B cell (primary cell): ENCODE measurements around the gene CCDC170. TPM values are rescaled to one million over a fixed set of nuclear protein-coding genes. Genes with fewer than 3 reads are reported as not detected.

Experiments
- ATAC-seq: fragments of 200-7000 bp; cut with Tn5 transposase; one replicate; pipeline ENCODE4 v1.10.0; 2021; ENCODE audit warnings: low read depth, mild to moderate bottlenecking, moderate number of reproducible peaks, moderate library complexity
- CTCF ChIA-PET: fragments of 350-600 bp; sonication (Branson Sonifier 250); formaldehyde crosslinking; loops from one replicate; lab custom pipeline; 2021; ENCODE audit warnings: antibody characterized with exemption, inconsistent platforms; lab: Charles Lee
- POLR2A ChIA-PET: fragments of 350-600 bp; sonication (Branson Sonifier 250); formaldehyde crosslinking; loops from one replicate; lab custom pipeline; 2021; ENCODE audit warnings: antibody characterized with exemption; lab: Charles Lee
- DNase-seq: peaks from one replicate; pipeline ENCODE4 v3.0.0; 2013
- H2AFZ ChIP-seq: 2 replicates; pipeline ENCODE4 v1.6.1; 2012; ENCODE audit warnings: mild to moderate bottlenecking, low read depth, low read length; ENCODE audit not compliant: insufficient read depth, poor library complexity, severe bottlenecking
- H3K27ac ChIP-seq, 2 donors: 1 replicate in 1 of 2; 2 replicates in 1 of 2; pipeline ENCODE4 v1.5.1; 2012 to 2013; ENCODE audit warnings: low read length in 2 of 2, mild to moderate bottlenecking in 2 of 2, moderate library complexity in 1 of 2
- H3K27me3 ChIP-seq, 4 experiments: fragments of 200-600 bp in 1 of 4; sonication (generic) in 1 of 4; replicated peaks in 1 of 4; 1 replicate in 2 of 4; 2 replicates in 2 of 4; pipeline versions ENCODE4 v1.6.1 to v1.7.0; 2013 to 2016; ENCODE audit warnings: low read length in 3 of 4, mild to moderate bottlenecking in 2 of 4, mixed read lengths in 1 of 4, moderate library complexity in 1 of 4; ENCODE audit not compliant: insufficient read depth in 4 of 4, control insufficient read depth in 3 of 4; ENCODE audit errors: control extremely low read depth in 1 of 4
- H3K36me3 ChIP-seq, 2 experiments: replicated peaks in 1 of 2; 1 replicate in 1 of 2; 2 replicates in 1 of 2; pipeline versions ENCODE4 v1.6.1 to v1.7.1; 2013; ENCODE audit warnings: low read length in 1 of 2; ENCODE audit not compliant: insufficient read depth in 2 of 2, control insufficient read depth in 1 of 2; ENCODE audit errors: control extremely low read depth in 1 of 2, extremely low read depth in 1 of 2
- H3K4me1 ChIP-seq, 2 donors: fragments of 200-600 bp in 1 of 2; sonication (generic) in 1 of 2; 1 replicate in 1 of 2; 2 replicates in 1 of 2; pipeline versions ENCODE4 v1.5.1 to v1.6.1; 2013 to 2017; ENCODE audit warnings: low read length in 2 of 2; ENCODE audit not compliant: control insufficient read depth in 2 of 2, insufficient read depth in 2 of 2
- H3K4me2 ChIP-seq: replicated peaks from 2 replicates; pipeline ENCODE3; 2012; ENCODE audit warnings: mild to moderate bottlenecking, low read depth, low read length; ENCODE audit not compliant: poor library complexity, severe bottlenecking
- H3K4me3 ChIP-seq, 5 experiments: fragments of 200-600 bp in 1 of 5; sonication (generic) in 1 of 5; 1 replicate in 3 of 5; 2 replicates in 2 of 5; pipeline versions ENCODE4 v1.5.1 to v1.7.0; 2011 to 2016; ENCODE audit warnings: low read length in 4 of 5, mild to moderate bottlenecking in 4 of 5, low read depth in 2 of 5, control low read depth in 1 of 5, moderate library complexity in 1 of 5; ENCODE audit not compliant: insufficient read depth in 1 of 5; ENCODE audit errors: control extremely low read depth in 1 of 5, extremely low read depth in 1 of 5
- H3K79me2 ChIP-seq: fragments of 200-600 bp; sonication (generic); one replicate; pipeline ENCODE4 v1.6.0; 2016; ENCODE audit warnings: low read length; ENCODE audit not compliant: control insufficient read depth, insufficient read depth
- H3K9ac ChIP-seq: fragments of 200-600 bp; sonication (generic); 2 replicates; pipeline ENCODE4 v1.6.1; 2017; ENCODE audit warnings: mild to moderate bottlenecking, low read length, moderate library complexity
- H3K9me3 ChIP-seq, 3 donors: one replicate each; pipeline versions ENCODE4 v1.6.1 to v1.7.1; 2013; ENCODE audit warnings: low read length in 2 of 3; ENCODE audit not compliant: control insufficient read depth in 2 of 3, insufficient read depth in 1 of 3; ENCODE audit errors: control extremely low read depth in 1 of 3
- H4K20me1 ChIP-seq: 2 replicates; pipeline ENCODE4 v1.6.0; 2012; ENCODE audit warnings: mild to moderate bottlenecking, low read length; ENCODE audit not compliant: insufficient read depth, control insufficient read depth, poor library complexity, severe bottlenecking
- H3K27ac Mint-ChIP-seq: one replicate; pipeline ENCODE4 v1.8.0; 2021; ENCODE audit warnings: mixed read lengths
- H3K27me3 Mint-ChIP-seq: one replicate; pipeline ENCODE4 v1.8.0; 2021; ENCODE audit warnings: mixed read lengths
- H3K4me1 Mint-ChIP-seq: one replicate; pipeline ENCODE4 v1.8.0; 2021; ENCODE audit warnings: mixed read lengths
- H3K4me3 Mint-ChIP-seq: one replicate; pipeline ENCODE4 v1.8.0; 2021; ENCODE audit warnings: mixed read lengths
- H3K9me3 Mint-ChIP-seq: one replicate; pipeline ENCODE4 v1.8.0; 2022; ENCODE audit warnings: mixed read lengths; ENCODE audit not compliant: insufficient read depth
- EZH2 ChIP-seq: IDR thresholded peaks from 2 replicates; pipeline ENCODE4 v1.6.1; 2012; ENCODE audit warnings: borderline replicate concordance, low read depth, mild to moderate bottlenecking, moderate library complexity, low read length; ENCODE audit not compliant: insufficient read depth, poor library complexity, severe bottlenecking
- WGBS: methylation state at CpG from one replicate; pipeline ENCODE4 v1.1.5; 2013; ENCODE audit warnings: missing lambda C conversion rate; ENCODE audit not compliant: insufficient coverage; 5-methylcytosine and 5-hydroxymethylcytosine counted together
- intact Hi-C: fragments of 100-400 bp; cut with micrococcal nuclease; formaldehyde crosslinking; loops from one replicate; pipeline ENCODE4 v1.10.0; 2022
- polyA plus RNA-seq: library from polyadenylated mRNA; depleted of rRNA; stranded (reverse); fragments of >200 nt; gene quantifications from 2 replicates; pipeline ENCODE4 v1.2.3, GENCODE V29; 2012
- total RNA-seq, 2 donors: library from RNA; stranded (reverse); fragments of 120-200 nt in 1 of 2; gene quantifications; 1 replicate in 1 of 2; 2 replicates in 1 of 2; pipeline versions ENCODE4 v1.2.3 to v1.2.4, GENCODE V29; 2013 to 2022
- TF ChIP-seq, protein P1 (sequence below): fragments of 200-600 bp; IDR thresholded peaks from one replicate; pipeline ENCODE4 v1.8.0; 2022; ENCODE audit warnings: antibody characterized with exemption, mild to moderate bottlenecking

Gene CCDC170
- total and polyA plus RNA-seq, 2 donors (not counting 1 experiment from before 2014, with no cell fraction given), result 0.01 TPM; not detected in 1

DNA sequence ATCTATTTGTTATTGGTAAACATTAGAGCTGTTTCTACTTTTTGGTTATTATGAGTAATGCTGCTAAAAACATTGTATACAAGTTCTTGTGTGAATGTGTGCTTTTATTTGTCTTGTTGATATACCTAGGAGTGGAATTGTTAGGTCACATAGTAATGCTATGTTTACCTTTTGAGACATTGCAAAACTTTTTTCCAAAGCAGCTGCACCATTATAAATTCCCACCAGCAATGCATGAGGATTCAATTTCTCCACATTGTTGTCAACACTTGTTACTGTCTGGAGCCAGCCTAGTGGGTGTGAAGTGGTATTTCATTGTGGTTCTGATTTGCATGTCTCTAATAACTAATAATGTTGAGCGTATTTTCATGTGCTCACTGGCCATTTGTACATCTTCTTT is 145.9 kb downstream of the CCDC170 start:
- H3K79me2 ChIP-seq, result no peaks in the 10 kb centered on the region
- Mint-ChIP-seq H3K4me1 (no peaks in the 10 kb centered on the region), H3K9me3 (peaks cover 3% of the 10 kb centered on the region), H3K4me3 (no peak overlapping the region), H3K27me3 (peaks cover 20% of the 10 kb centered on the region), H3K27ac (no peak overlapping the region)
- H4K20me1 ChIP-seq, result no peaks in the 10 kb centered on the region
- TF ChIP-seq, protein P1, sequence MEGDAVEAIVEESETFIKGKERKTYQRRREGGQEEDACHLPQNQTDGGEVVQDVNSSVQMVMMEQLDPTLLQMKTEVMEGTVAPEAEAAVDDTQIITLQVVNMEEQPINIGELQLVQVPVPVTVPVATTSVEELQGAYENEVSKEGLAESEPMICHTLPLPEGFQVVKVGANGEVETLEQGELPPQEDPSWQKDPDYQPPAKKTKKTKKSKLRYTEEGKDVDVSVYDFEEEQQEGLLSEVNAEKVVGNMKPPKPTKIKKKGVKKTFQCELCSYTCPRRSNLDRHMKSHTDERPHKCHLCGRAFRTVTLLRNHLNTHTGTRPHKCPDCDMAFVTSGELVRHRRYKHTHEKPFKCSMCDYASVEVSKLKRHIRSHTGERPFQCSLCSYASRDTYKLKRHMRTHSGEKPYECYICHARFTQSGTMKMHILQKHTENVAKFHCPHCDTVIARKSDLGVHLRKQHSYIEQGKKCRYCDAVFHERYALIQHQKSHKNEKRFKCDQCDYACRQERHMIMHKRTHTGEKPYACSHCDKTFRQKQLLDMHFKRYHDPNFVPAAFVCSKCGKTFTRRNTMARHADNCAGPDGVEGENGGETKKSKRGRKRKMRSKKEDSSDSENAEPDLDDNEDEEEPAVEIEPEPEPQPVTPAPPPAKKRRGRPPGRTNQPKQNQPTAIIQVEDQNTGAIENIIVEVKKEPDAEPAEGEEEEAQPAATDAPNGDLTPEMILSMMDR, result no peak
- TF ChIP-seq EZH2, result no peak
- no peak overlapping the region for H3K9ac ChIP-seq
- no CpG with 5 or more reads among the region's 1 CpG for WGBS
- ChIA-PET POLR2A (no interaction called here), CTCF (no interaction called here)
- H3K27me3 ChIP-seq, result no peaks in the 10 kb centered on the region
- ATAC-seq (no peak), DNase-seq (no peak)
- no peaks in the 10 kb centered on the region for H3K4me1 ChIP-seq
- H3K9me3 ChIP-seq, result peaks cover 0 to 3% (median 3%) of the 10 kb centered on the region in 3 donors
- no peak overlapping the region for H3K4me3 ChIP-seq
- H3K27ac ChIP-seq, result no peak overlapping the region
- no peak overlapping the region for H2AFZ ChIP-seq
- no peak overlapping the region for H3K4me2 ChIP-seq
- intact Hi-C loops, result no loop called here
- H3K36me3 ChIP-seq, result no peaks in the 10 kb centered on the region

DNA sequence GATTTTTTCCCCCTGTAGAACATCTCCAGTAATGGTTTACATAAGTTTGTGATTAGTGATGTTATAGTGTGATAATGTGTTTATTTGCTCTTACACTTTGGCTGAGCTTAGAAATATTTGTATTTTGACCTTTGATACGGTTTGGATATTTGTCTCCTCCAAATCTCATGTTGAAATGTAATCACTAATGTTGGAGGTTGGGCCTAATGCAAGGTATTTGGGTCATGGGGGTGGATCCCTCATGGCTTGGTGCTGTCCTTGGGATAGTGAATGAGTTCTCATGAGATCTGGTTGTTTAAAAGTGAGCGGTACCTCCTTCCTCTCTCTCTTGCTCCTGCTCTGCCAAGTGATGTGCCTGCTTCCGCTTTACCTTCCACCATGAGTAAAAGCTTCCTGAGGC is 147.2 kb downstream of the CCDC170 start:
- Mint-ChIP-seq H3K27ac (no peak overlapping the region), H3K9me3 (peaks cover 3% of the 10 kb centered on the region), H3K4me3 (no peak overlapping the region), H3K27me3 (peaks cover 28% of the 10 kb centered on the region), H3K4me1 (no peaks in the 10 kb centered on the region)
- TF ChIP-seq, protein P1, result no peak
- no peak for TF ChIP-seq EZH2
- H3K27me3 ChIP-seq, result no peaks in the 10 kb centered on the region
- no peak overlapping the region for H2AFZ ChIP-seq
- H3K4me3 ChIP-seq, result no peak overlapping the region
- no peaks in the 10 kb centered on the region for H4K20me1 ChIP-seq
- WGBS, result 88% methylated on average over 1 of the region's 3 CpGs
- no peak overlapping the region for H3K27ac ChIP-seq
- no peaks in the 10 kb centered on the region for H3K4me1 ChIP-seq
- no peak for DNase-seq
- ChIA-PET CTCF (interaction anchor here (0.6 kb wide), 1 partner anchor 124 kb away, joined by 3 read pairs; no protein-coding TSS in a partner anchor), POLR2A (no interaction called here)
- H3K9me3 ChIP-seq, result peaks cover 0 to 3% (median 3%) of the 10 kb centered on the region in 3 donors
- no peaks in the 10 kb centered on the region for H3K36me3 ChIP-seq
- intact Hi-C loops, result no loop called here
- H3K79me2 ChIP-seq, result no peaks in the 10 kb centered on the region
- no peak overlapping the region for H3K4me2 ChIP-seq
- ATAC-seq, result no peak
- no peak overlapping the region for H3K9ac ChIP-seq
